A204.1 (cell line): ENCODE results near the gene AFF3.

Source experiments
- FAIRE-seq: peaks from 2 replicates; lab custom pipeline; 2012; peaks lifted over from hg19 to GRCh38; lab: Jason Lieb, UNC

AFF3 gene

DNA sequence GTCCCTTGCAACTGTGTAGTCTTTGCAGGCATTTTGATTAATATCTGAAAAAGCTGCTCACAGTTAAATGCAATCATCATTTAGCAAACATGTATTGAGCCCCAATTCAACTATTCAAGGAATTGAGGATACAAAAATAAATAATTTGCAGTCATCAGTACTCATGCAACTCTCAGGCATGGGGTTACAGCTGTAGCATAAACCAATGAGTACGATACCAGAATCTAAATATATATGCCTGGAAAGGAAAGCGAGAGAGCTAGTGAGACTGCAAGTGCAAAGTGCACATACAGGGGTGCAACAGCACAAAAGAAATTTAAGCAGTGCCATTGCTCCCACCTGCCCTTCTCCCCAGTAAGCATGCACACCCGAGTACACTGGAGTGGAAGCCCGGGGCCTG is 216.4 kb downstream of the AFF3 start:
- no peak for FAIRE-seq

DNA sequence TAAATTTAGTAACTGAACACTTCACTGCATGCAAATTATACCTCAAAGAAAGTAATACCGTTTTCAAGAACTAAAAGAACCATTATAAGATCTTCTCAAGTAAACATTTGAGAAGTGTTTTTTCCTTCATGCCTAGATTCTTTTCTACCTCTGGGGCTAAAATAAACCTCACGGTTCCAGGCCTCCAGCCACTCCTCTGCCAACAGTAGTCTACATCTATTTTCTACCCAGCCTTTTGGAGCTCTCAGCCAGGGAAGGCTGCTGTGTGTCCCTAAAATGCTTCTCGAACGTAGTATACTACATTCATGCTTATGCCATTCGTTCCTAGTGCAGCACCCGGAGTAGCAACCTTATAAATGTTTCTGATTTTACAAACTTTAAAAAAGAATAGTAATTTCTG is 219.7 kb downstream of the AFF3 start:
- no peak for FAIRE-seq

DNA sequence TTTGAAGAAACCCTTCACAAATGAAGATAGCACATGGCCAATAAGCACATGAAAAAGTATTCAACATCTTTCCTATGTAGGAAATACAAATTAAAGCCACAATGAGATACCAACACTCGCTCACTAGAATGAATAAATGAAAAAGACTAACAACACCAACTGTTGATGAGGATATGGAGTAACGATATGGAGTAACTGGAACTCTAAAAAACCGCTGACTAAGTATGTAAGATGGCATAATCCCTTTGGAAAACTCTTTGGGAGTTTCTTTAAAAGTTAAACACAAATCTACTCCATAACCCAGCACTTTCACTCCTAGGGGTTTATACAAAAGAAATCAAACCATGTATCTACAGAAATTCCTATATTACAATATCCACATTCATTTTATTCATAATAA is 220.5 kb downstream of the AFF3 start:
- FAIRE-seq: no peak

DNA sequence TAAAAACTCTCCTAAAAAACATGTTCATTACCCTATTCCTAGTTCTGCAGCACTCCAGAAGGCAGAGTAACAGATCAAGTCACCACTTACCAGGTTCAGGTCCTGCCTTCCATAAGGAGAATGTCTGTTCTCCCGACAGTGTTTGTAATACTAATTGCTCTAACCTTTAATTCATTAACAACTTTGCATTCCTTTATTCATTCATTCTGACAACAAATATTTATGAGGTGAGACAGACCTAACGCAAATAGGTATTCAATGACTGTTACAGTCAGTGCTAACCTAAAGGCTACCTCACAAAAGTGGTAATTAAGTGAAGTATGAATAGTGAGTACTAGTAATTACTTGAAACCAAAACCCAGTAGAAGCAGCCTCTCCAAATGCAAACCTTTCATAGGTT is 224.0 kb downstream of the AFF3 start:
- FAIRE-seq: no peak

DNA sequence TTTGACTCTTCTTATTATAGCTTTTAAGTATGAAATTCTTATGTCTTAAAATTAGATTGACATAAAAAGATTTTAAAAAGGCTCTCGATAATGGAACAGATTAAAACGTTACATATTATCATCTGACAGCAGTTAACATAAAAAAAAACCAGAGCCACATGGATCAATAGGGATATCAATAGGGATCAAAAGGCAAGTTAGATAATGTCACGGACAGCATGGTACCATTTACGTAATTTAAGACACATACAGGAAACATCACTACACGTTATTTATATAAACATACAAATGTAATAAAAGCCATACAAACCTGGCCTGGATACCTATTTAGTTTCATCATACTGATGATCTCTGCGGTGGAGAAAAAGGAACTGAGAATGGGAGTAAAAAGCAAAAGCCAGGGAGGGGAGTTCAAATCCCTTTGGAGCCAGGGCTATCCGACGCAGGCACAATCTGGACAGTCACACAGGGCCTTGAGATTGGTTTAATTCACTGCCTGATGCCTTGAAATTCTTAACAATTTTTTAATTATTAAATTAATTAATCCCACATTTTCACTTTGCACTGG is 227.2 kb downstream of the AFF3 start:
- FAIRE-seq: no peak

DNA sequence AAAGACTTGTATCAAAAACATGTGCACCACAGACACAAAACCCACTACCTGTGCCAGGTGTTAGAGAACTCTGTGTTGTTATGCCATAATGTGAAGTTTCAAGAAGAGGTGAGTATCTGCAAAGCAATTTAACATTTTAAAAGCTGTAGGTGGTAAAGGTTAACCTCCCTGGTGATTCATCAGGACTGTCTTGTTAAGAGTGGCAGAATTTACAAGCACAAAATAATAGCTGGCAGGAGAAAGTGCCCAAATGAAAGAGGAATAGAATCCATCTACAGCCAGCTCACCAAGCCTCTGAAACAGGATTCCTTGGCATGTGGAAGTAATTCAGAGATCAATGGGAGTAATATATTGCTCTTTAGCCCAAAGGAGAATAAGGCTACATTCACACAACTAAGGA is 230.7 kb downstream of the AFF3 start:
- no peak for FAIRE-seq

DNA sequence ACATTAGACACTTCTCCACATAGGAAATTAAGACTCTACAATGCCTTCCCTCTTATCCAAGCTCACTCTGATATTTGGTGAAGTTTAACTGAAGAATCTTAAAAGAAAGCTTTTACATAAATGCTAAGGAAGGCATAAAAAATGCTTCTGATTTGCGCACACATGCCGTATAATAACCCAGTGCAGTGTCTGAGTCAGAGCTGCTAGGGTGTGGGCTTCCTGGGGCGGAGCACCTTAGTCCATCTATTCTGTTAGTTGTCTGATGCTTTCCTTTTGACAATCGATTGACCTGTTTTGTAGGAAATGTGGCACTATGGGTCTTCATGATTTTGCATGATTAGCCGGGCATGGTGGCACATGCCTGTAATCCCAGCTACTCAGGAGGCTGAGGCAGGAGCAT is 231.5 kb downstream of the AFF3 start:
- no peak for FAIRE-seq

DNA sequence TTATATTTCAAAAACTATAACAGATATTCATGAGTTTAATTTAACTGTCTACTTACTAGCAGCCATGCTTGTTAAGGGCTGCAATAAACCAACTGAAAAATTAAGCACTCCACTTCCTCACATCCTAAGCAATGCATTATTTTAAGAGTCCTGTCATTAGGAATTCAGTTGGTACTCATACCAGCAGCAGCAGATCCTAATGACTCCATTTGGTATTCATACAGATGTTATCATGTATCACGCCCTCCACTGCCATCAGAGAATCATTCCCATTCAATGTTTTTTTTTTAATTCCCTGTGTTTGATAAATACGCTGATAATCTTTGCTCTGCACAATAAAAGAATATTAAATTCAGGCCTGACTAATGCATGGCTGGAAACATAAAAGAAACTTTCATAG is 236.8 kb downstream of the AFF3 start:
- FAIRE-seq: no peak

DNA sequence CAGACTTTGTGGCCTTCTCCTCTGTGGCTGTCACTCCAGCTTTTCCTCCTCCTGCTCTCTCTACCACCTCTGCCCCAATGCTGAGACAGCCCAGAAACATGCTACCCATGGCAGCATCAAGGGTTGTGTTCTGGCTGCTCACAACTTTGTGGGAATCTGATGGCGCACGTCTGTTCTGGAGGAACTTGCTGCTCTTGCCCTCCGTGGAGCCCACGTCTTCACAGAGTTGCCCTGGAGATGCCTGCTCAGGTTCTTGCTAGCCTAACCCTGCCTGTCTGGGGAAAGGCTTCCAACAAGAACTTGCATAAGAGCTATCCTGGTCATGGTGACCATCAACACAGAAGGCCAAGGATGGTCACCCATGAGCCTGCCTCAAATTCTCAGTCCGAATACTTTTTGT is 237.4 kb downstream of the AFF3 start:
- no peak for FAIRE-seq

DNA sequence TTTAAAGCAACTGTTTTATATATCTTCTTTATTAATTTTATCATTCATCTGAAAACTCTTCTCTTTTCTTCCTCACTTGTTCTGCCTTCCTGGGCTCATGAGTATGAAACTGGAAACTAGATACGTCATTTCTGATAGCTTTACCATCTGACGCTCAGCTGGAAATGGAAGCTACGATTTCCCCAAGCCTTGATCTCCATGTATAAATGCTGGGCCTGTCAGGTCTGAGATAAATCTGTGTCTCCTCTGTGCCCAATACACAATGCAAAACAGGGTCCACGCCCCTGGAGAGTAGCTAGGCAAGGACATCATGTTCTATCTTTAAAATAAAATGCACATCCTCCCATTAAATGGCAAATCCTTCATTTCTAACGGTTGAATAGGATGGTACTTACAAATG is 238.4 kb downstream of the AFF3 start:
- no peak for FAIRE-seq

DNA sequence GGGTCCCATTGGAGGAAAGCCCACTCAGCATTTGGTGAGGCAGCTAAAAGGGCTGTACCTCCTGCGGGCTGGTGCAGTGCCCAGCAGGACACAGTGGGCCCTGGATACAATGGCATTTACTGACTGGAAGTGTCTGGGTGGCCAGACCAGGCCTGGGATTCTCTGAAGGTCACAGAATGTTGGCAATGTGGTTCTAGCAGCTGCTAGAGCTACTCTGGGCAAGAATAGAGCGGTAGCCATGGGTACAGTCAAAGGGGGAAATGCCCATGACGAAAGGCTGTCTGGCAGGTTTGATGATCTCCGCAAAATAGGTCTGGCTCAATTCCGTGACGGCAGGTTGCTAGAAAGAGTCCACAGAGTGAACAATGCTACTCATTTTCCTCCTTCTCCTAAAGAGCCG is 241.8 kb downstream of the AFF3 start:
- FAIRE-seq: no peak

DNA sequence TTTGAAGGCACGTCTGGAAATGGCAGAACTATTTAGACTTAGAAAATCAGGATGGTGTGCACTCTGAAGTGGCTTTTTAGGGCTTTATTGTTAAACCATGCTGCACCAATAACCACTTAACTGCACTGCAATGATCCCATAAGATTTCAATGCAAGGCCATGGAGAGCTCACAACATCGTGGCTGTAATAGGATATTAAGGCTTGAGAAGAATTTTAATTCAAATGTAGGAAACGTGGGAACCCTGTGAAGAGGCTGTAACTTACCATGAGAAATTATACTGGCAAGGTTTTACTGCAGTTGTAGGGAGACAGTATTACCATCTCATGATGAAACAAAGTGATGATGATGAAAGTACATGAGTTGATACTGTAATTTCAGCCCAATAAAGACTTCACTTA is 242.5 kb downstream of the AFF3 start:
- no peak for FAIRE-seq

DNA sequence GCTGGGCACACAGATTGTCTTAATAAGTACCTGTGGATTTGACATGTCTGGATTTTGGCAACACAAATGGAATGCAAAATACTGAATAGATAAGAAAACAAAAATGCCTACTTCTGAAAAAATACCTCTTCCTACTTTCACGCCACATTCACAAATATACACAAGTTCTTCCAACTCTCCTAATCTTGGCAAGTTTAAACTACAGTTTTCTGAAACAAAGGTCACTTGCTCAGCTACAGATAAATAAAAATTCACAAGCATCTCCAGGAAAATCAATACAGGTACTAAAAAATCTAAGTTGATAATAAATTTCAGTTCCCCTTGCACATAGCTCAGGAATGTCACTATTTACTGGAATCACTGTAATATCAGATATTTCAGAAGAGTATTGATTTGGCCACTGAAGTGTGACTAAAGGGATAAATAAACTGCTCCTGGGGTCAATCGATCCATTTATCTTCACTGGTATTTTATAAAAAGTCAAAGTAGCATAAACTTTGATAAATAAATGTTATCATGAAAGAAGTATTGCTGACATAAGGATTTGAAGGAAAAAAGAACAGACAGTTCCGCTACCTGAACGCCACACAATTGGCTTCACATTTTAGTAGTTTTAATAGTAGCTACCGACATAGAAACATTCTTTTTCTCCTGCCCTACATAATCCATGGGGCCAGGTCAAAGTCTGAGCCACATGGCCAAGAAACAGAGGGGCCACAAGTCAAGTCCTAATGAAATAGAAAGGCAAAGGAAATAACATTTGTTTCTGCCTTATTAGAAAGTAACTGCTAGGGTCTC is 243.1 kb downstream of the AFF3 start:
- FAIRE-seq: no peak

DNA sequence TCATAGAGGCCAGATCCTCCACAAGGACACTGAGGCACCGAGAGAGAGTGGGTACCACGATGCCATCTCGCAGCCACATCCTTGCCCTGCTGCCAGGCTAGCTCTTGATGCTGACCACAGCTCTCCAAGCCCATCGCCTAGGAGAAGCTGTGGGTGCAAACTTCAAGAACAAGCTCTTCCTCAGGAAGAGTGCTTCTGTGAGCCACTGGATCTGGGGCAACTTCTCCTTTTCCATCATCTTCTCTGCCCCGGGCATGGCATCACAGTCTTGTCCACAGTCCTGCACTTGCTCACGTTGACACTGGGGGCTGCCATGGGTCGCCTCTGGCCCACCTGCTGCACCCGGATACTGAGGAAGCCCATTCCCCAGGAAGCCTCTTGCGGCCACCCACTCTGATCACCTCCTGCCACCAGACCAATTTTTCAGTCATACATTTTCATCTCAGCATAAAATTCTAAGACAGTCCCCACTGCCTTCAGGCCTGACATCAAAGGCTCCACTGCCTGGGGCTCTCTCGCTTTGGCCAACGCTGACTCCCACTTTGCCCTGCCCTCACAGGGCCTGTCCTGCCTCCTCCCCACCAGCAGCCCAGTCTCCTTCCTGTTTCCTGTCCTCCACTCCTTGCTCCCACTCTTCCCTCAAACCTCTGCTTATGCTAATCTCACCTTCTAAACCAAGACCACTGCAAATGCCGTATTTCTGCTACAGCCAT is 243.9 kb downstream of the AFF3 start:
- FAIRE-seq: no peak

DNA sequence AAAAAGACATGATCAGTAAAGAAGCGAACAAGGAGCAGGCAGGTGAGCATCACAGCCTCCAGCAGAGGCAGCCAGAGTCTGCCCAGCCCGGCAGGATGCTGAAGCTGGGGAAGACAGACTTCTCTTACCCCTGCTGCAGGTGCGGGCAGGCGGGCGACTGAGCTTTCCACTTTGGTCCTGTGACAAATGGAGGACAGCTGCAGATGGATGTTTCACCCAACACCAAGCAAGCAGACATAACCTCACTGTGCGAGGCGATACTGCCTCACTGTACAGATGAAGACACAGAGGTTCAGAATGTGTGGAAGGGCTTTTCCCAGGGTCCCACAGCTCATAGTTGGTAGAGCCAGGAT is 251.0 kb downstream of the AFF3 start:
- no peak for FAIRE-seq

DNA sequence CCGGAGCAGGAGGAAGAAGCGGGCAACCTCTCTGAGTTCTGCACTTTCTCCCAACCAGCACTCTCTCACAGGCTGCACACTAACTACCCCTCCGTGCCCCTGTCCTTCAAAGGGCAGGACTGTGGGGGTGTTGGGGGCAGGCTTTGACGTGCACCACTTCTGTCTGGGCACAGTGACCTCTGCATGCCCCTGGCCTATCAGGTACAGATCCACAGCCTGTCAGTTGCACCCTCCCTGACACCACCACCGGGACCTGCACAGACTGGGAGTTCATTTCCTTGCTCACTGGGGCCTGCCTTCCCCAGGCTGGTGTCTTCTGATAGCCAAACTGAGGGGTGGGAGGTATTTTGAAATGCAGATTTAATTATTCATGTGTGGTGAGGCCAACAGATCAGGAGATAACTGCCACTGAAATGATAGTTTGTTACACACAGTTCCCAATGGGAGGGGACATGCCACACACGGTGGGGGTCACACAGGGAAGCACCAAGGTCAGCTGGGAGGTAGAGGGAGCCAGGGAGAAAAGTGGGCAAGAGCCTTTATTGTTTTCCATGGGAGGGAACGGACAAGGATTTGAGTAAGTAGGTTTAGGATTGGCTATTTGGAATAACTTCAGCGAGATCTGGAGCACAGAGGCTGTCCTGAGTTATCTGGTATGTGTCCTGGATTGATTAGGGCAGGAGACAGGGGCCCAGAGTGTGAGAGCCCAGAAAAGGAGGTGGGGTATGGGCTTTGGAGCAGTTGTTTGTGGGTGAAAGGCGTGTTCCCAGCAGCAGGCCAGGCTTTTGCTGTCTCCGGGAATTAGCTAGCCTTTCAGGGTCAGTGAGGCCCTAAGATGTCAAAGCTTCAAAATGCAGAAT is 251.6 kb downstream of the AFF3 start:
- no peak for FAIRE-seq

DNA sequence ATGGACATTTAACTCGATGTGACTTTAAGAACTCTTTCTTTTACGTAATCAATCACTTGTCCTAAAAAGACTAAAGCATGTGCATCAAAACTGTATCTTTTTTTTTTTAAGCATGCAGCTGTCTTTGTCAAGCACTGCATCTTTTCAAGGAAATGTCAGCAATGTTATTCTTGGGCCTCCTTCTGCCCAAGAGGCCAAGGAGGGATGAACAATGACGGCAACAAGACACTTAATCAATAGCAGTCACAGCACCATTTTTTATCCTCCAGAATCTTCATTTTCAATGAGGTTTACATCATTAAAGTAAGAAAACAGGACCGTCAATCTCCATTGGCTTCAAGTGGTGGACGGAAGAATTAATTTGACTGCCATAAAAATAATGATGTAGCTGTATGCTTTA is 253.8 kb downstream of the AFF3 start:
- no peak for FAIRE-seq

DNA sequence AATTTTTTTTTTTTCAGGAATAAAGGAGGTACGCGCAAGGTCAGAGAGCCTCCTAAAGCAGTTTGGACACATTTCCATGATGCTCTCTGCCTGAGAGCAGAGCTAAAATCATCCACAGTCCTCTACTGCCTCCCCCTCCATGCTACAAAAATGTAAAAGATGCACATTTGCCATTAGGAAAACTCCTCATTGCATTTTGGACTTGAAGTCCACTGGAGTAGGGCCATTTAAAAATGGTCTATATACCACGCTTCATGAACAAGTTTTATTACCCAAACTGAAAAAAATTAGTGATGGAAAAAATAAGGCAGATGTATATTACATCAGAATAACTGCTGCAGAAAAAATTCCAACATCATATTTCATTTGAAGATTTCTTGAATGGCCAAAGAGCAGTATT is 256.0 kb downstream of the AFF3 start:
- FAIRE-seq: no peak

DNA sequence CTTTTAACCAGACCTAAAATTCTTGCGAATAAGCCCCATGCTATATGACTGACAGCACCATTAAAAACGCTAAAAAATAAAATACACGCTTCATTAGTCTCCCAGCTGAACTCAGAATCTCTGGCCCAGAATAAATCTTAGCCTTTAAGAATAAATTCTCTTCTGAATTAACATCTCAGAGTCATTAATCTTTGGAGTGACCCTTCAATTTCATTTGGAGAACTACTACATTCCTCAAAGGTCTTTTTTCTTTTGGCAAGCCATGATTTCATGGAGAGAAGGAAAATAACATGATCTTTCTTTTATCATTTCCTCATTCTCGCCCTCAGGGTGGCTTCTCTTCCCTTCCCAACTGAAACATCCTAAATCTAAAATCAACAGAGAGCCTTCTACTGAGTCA is 259.0 kb downstream of the AFF3 start:
- no peak for FAIRE-seq

DNA sequence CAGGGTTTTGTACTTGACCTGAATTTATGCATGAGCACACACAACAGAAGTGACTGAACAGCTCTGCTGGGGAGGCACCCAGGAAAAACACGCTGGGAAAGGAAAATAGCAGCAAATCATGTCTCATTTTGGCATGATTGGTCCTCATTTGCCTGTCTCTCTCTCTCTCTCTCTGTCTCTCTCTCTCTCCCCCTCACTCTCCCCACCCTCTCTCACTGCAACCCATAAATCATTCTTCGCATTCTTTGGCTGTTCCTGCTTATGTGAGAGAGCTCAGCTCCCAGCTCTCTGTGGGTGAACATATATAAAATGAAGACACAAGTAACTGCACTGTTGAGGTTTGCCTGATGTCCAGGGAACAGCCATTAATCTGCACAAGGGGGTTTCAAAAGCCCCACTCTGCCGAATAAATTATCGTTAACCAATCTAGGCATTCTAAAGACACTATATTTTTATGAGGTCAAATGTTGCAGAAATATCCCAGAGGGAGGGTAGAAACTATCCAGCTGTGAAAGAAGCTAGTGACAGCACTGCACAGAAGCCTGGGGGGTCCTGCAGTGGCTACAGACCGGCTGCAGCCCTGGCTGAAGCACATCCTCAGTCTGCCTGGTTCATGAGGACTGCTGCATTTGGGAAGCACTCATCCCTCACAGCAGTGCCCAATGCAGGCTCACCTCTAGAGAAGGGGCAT is 260.3 kb downstream of the AFF3 start:
- FAIRE-seq: no peak

DNA sequence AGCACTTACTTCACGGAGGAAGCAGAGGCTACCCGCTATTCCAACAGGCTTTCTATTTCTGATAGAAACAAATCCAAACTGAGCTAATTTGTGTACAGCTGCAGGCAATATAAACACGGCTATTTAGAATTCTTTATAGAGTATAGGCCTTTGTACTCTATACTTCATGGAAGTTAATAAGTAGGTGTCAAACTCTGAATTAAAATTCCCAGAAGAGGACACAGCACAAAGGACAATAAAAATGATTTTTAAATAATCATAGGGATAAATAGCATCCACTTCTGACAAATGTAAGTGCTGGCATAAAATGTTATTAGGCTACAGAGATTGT is 261.5 kb downstream of the AFF3 start:
- no peak for FAIRE-seq

DNA sequence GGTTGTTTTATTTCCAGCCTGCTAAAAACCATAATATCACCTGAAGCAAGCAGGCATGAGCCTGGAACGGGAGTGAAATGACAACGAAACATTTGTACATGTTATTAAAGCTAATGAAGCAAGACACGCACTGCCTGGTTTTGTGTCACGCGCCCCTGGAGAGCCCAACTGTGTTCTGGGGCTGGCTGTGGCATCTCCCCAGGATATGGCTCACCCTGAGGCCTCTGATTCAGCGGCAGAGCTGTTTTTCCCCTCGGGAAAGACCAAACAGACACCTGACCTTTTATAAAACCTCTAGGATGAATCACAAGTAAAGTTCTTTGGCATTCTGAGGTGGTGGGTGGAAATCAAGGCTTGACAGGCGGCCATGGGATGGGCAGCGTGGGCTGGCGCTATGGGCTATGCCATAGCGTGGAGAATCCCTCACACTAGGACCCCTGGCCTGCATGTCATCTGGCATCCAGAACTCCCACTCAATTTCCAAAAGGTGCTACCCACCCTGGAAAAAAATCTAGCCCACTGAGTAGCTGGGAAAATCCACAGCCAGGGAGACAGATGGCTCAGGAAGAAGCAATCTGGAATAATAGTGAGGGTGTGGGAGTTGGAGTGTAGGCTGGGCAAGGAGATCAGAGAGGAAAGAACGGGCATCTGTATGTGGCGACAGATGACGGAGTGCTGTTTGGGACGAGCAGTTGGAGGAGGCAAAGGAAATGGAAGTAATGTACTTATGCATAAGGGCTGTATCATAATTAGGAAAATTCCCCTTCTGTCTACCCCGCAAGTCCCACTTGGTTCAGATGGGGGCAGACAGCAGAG is 262.0 kb downstream of the AFF3 start:
- no peak for FAIRE-seq
